ENCODE data around the gene GASK1A.

GRCh38 chr3:43082457-43082856, 103.3 kb downstream of the GASK1A start:
- no peak for TF ChIP-seq POLR2A (IDR thresholded peaks at IDR 0.05)
- TF ChIP-seq CTCF (IDR thresholded peaks at IDR 0.05): no peak

All from vagina (tissue), 2 donors.